SIG-M5 treated with dmso at 0.1 percent for 504 hours (cell line): ENCODE results near the gene MAN1B1.

Experiments
- DNase-seq: peaks from one replicate; lab custom pipeline; 2025; ENCODE audit not compliant: unreplicated experiment; lab: John Stamatoyannopoulos, UW

Gene MAN1B1

GRCh38 chr9:137141976-137142936 is 55.5 kb downstream of the MAN1B1 start:
- no peak for DNase-seq

- no peak for DNase-seq
Observed at GRCh38 chr9:137143459-137143858, 56.7 kb downstream of the MAN1B1 start.

GRCh38 chr9:137145731-137146526 is 59.1 kb downstream of the MAN1B1 start:
- no peak for DNase-seq

- no peak for DNase-seq
Observed at GRCh38 chr9:137146527-137146918, 59.7 kb downstream of the MAN1B1 start.

GRCh38 chr9:137147091-137147792 is 60.5 kb downstream of the MAN1B1 start:
- no peak for DNase-seq

- DNase-seq = no peak
Observed at GRCh38 chr9:137147793-137148160, 61.0 kb downstream of the MAN1B1 start.

GRCh38 chr9:137148242-137148641 is 61.5 kb downstream of the MAN1B1 start:
- no peak for DNase-seq

GRCh38 chr9:137148661-137149060 is 61.9 kb downstream of the MAN1B1 start:
- no peak for DNase-seq

GRCh38 chr9:137149363-137149762 is 62.6 kb downstream of the MAN1B1 start:
- no peak for DNase-seq

GRCh38 chr9:137149942-137150616 is 63.3 kb downstream of the MAN1B1 start:
- no peak for DNase-seq

GRCh38 chr9:137150617-137151457 is 64.1 kb downstream of the MAN1B1 start:
- peak; percentile 67 for DNase-seq

GRCh38 chr9:137152844-137153405 is 66.1 kb downstream of the MAN1B1 start:
- DNase-seq = no peak

- DNase-seq = no peak
Observed at GRCh38 chr9:137156567-137157375, 70.0 kb downstream of the MAN1B1 start.

GRCh38 chr9:137157618-137158415 is 71.0 kb downstream of the MAN1B1 start:
- DNase-seq = no peak

GRCh38 chr9:137158625-137159024 is 71.8 kb downstream of the MAN1B1 start:
- no peak for DNase-seq
